ENCODE measurements around the gene RAD51B. TPM values are rescaled to one million over a fixed set of nuclear protein-coding genes. Genes with fewer than 3 reads are reported as not detected.

The RAD51B gene
- total RNA-seq, 2 donors from 2014 or later: 13.7 to 15.1 TPM

DNA sequence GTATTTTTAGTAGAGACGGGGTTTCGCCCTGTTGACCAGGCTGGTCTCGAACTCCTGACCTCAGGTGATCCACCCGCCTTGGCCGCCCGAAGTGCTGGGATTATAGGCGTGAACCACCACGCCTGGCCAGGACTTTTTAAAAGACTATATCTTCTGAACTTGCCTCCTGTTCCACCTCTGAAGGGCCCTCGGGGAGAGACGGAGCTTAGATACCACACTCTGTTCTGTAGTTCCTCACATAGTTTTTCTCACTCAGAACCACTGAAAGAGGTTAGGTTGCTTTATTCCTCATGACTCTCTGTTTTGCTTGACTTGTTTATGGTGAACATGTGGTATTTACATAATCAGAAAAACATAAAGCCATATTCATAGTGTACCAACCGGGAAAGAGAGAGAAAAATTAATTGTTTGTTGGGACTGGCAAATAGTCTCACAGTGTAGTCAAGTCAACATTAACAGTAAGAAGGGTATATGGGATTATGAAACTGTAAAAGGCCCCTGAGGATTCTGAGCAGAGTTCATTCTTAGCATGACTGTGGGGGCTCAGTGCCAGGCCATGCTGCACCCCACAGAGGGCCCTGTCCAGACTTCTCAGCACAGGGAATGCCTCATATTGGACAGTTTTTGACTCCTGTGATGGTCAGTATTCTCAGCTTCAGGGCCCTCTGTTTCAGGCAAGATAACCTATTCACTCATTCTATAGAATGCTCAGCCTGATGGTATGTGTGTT is 631.0 kb downstream of the RAD51B start:
- DNase-seq (ENCODE audit: low spot score): no peak
- intact Hi-C loops (cut with DNase I): loop anchor here in 1 of 2 donors (5.0 kb wide), 1 partner anchor 33 kb away; no protein-coding TSS in a partner anchor

DNA sequence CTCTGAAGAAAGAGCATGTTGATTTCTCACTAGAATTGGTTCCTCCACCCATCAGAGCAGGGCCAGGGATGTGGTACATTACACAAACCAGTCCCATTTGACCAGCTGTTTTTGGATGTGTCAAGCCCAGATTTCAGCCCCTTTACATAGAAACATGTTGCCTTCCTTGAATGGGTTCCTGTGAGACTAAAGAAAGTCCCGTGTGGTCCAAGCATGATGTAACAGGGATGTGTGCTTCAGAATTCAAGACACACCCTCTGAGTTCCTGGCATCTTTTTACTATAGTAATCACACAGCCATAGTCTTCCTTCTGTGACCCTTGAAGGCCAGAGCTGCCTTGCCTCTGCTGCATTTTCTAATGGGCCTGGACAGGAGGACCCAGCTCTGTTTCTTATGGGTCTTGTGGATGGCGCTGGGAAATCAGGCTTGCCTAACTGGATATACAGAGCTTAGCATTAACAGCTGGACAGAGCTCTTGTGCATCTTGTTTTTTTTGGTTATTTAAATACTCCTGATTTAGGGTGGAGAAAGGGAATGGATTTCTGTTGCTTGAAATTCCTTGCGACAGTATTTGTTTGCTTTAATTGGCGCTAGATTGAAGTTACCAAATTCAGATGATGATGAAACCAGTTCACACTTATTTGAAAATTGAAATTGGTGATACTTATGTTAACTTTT is 632.3 kb downstream of the RAD51B start:
- intact Hi-C loops (cut with DNase I): loop anchor here in 1 of 2 donors (5.0 kb wide), 1 partner anchor 35 kb away; no protein-coding TSS in a partner anchor
- DNase-seq (ENCODE audit: low spot score): no peak

DNA sequence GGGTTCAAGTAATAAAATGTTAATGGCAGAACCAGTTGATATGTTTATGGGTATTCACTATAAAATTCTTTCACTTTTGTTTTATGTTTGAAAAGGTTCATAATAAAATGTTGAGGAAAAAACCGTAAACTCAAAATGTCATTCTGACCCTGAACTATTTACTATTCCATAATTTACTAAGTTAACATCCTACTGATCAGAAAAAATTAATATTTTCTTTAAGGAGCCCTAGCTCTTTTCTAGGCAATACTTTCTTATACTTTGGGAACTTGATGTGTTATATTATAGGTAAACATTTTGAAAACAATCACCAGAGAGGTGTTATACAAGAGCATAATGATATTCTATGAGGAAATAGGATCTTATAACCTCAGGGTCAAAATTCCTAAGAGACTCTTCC is 638.7 kb downstream of the RAD51B start:
- DNase-seq (ENCODE audit: low spot score): no peak
- intact Hi-C loops (cut with DNase I): no loop called here

DNA sequence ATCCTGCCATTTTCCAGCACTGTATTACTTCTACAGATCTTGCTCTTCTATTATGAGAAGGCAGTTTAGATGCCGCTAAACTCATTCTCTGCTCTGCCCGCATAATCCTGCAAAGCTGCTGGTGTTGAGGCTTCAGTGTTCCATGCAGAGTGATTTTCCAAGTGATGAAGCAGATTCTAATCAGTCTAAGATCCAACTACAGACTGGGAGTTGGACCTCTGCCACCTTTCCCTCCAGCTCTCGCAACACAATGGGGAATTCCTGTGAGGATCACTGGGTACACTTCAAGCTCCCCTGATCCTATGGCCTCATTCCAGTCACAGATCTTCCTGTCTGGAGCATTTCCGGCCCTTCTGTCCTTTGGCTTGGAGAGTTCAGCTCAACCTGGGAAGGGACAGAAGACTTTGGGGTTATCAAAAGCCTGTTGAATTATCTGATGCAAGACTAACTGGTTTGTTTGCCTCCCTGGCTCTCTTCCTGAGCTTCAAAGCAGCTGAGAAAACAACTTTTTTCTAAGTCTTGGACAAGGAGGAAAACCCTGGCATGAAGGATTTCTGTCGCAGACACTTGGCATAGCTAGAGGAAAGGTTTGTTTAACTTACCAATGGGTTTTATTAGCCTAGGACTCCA is 639.4 kb downstream of the RAD51B start:
- intact Hi-C loops (cut with DNase I): no loop called here
- peak; percentile 80 for DNase-seq (ENCODE audit: low spot score)

DNA sequence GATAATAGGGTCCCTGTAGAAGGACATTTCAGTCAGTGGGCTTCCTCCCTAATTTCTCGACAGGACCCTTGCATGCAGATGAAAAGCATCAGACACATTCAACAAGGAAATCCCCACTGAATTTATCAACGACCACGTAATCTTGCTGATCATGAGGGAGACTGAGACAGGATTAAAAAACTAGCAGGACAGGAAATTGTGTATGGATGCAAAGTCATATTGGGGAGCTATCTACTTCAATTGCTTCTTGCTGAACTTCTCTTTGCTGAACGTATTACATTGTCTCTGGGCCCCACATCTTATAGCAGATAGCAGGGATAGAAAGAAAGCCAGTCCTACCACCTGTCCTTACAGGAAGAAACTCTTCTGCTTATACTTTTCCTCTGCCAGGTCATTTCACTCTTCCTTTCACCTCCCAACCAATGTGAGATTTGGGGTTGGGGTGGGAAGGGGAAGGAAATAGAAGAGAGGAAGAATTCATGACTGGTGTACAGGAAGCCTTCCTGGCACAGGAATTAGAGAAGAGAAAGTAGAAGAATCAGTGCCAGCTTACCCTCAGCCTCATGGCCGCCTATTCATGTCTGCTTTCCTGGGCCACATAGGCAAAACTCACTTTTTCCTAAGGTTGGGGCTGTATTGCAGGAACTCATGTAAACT is 640.0 kb downstream of the RAD51B start:
- intact Hi-C loops (cut with DNase I): loop anchor here (10.0 kb wide), 1 partner anchor 65 kb away; no protein-coding TSS in a partner anchor
- DNase-seq (ENCODE audit: low spot score): no peak

DNA sequence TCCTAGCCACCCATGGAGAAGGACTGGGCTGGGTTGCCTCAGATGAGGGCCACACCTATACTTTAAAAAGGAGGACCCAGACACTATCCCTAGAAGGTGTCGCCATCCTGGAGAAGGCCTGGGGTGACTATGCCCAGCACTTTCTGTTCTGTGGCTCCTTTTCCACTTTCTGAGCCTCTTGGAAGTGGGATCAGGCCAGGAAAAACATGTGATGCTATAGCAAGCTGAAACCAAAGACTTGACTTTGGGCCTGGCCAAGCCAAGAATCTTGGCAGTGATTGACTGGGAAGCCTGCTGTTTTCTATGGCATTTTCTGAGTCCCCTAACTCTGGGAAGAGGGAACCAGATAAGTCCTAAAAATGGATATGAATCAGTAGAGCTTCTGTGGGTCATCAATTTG is 641.0 kb downstream of the RAD51B start:
- intact Hi-C loops (cut with DNase I): loop anchor here (10.0 kb wide), 1 partner anchor 66 kb away; no protein-coding TSS in a partner anchor

DNA sequence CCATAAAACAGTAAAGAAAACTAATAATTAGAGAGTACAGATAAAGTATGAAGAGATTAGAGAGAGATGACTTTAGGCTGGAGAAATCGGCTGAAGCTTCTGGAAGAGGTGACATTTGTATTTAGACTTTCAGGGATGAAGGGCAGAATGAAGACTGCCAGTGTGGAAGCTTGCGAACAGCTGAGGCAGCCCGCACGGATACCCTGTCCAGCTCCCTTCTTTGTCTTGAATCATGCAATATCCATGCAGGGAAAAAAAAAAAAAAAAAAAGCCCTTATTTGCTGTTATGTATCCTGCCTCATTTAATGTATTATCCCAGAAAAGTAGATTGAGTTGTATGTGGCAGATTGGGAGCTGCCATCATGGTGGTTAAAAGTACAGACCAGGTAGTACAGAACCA is 641.5 kb downstream of the RAD51B start:
- DNase-seq (ENCODE audit: low spot score): no peak
- intact Hi-C loops (cut with DNase I): loop anchor here (10.0 kb wide), 1 partner anchor 66 kb away; no protein-coding TSS in a partner anchor

More for the DNA sequence above, 641.0 kb downstream of the RAD51B start:
- DNase-seq (ENCODE audit: low spot score): peak; percentile 79

DNA sequence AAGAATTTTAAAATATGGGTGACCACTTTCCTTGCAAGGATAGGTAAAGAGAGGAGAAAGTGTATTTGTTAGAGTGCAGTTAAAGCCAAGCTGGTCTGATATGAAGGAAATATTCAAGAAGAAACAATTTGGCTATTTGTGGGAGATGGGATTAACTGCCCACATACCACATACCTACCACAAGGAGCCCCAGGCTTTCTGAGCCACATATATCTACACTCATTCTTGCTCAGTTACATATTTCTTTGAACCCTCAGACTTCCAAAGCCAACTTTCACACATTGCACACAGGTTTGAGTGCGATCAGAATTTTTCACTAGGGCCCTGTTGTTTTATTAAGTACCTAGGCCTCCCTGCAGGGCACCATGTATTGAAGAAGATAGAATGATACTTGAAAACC is 643.1 kb downstream of the RAD51B start:
- no peak for DNase-seq (ENCODE audit: low spot score)
- intact Hi-C loops (cut with DNase I): loop anchor here (10.0 kb wide), 1 partner anchor 68 kb away; no protein-coding TSS in a partner anchor

DNA sequence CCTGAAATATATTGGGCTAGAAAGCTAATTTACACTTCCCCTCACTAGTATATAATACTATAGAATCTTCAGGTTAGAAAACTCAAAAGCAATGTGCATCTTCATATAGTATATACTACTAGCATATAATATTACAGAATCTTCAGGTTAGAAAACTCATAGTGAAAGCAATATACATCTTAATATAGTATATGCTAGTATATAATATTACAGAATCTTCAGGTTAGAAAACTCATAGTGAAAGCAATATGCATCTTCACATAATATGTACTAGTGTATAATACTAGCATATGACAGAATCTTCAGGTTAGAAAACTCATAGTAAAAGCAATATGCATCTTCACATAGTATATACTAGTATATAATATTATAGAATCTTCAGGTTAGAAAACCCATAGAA is 643.7 kb downstream of the RAD51B start:
- no peak for DNase-seq (ENCODE audit: low spot score)
- intact Hi-C loops (cut with DNase I): loop anchor here (10.0 kb wide), 1 partner anchor 68 kb away; no protein-coding TSS in a partner anchor

DNA sequence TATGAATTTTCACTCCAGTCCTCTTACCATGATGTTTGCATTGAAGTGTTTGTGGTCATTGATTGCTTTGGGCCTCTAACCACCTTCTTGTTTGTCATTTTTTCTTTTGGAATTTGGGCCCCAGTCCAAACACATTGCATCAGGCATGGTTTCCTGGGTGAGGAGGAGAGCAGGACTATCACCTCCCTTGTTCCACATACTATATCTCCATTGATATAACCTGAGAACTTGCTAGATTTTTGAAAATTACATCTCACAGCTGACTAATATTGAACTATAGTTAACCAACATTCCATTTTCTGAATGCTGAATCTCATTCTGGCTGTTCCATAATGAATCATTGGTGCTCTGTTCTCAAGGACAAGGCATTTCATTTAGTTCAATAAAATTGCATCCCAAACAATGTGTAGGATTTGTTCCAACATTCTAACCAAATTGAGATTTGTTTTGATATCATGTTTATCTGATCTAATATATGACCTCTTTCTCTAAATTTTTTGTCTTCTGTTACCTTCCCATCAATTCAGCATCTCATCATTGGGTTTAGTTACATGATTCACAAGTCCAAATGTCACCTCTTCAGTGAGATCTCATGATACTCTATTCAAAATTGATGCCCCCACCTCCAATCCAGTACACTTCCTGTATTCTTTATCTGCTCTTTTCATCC is 644.3 kb downstream of the RAD51B start:
- DNase-seq (ENCODE audit: low spot score): no peak
- intact Hi-C loops (cut with DNase I): loop anchor here (10.0 kb wide), 1 partner anchor 69 kb away; no protein-coding TSS in a partner anchor

DNA sequence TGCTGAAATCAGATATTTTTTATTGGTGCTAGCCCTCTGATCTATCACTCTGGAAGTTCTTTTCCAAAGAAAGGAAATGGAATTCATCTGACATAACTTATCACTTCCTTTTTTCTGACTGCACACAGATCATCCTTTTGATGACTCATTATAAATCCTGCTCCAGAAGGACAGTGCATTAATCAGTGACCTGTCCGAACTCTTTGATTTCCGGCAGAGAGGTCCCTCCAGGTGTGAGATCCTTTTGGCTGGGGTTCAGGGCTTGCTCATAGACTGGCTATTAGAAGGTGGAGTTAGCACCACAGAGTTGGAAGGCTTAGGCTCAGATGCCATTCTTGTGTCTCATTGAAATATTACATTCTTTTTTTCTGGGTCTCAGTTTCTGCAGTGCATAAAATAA is 645.1 kb downstream of the RAD51B start:
- DNase-seq (ENCODE audit: low spot score): no peak
- intact Hi-C loops (cut with DNase I): loop anchor here (10.0 kb wide), 1 partner anchor 70 kb away; no protein-coding TSS in a partner anchor

DNA sequence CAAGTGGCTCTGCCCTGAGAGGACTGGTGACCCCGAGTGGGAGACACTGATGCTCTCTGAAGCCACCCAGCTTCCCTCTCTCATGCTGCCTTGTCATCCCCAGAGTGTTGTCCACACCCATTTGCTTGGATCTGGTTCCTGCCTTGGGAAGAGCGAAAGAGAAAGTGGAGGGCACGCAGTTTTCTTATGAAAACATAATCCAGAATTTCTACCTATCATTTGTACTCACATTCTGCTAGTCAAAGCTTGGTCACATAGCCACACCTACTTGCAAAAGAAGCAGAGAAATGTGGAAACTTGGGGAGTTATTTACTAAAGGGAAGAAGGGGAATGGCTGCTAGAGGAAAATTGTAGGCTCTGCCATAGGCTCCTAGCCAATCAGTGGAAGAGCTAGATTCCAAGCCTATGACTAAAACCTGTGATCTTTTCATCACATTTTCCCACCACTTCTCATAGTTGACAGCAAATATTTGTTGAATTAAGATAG is 647.0 kb downstream of the RAD51B start:
- intact Hi-C loops (cut with DNase I): loop anchor here (10.0 kb wide), 1 partner anchor 72 kb away; no protein-coding TSS in a partner anchor
- no peak for DNase-seq (ENCODE audit: low spot score)

DNA sequence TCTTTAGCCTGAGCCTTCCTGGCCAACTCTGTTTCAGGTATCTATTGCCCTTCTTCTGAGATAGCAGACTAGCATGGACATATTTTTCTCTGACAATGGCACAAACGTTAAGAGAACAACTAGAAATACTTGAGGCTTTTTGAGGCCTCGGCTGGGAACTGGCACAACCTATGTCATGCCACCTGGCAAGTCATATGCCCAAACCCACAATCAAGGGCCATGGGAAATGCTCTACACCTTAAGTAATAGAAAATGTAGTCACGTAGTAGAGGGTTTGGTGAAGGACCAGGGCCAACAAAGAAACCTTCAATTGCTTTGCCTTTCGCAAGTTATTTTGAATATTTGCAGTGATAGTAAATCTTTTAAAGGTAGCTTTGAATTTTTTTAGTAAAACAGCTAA is 647.8 kb downstream of the RAD51B start:
- no peak for DNase-seq (ENCODE audit: low spot score)
- intact Hi-C loops (cut with DNase I): loop anchor here (10.0 kb wide), 1 partner anchor 73 kb away; no protein-coding TSS in a partner anchor

DNA sequence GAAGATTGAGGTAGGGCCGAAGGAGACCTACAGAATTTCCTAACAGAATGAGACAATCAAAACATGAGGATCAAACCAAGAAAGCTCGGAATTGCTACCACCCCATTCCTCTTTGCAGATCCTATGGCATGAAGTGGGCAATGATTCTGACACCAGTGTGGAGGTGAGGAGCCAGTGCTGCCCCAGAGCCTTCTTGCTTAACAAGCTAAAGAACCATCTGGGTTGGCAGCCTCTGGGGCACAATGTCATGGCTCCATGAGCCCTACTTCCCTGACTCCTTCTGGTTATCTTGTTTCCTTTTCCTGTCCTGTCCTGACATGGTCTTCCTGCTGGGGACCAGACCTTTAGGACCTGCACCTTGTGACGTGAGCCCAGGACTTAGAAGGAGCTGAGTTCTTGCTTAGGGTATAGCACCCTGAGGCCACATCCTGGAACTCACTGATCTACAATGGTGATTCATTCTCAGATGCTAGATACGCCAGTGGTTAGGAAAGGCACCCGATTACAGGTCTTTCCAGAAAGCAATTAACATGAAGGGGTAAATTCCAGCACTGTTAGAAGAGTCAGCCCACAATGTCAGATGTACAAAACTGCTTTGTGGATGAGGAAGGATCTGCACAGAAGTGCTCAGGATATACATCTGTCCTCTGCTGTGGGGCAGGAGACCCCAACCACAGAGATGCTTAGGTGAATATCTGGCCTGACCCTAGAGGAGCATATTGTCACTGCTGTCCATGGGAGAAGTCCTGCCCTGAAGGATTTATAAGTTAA is 649.0 kb downstream of the RAD51B start:
- intact Hi-C loops (cut with DNase I): loop anchor here (10.0 kb wide), 1 partner anchor 74 kb away; no protein-coding TSS in a partner anchor
- DNase-seq (ENCODE audit: low spot score): no peak

DNA sequence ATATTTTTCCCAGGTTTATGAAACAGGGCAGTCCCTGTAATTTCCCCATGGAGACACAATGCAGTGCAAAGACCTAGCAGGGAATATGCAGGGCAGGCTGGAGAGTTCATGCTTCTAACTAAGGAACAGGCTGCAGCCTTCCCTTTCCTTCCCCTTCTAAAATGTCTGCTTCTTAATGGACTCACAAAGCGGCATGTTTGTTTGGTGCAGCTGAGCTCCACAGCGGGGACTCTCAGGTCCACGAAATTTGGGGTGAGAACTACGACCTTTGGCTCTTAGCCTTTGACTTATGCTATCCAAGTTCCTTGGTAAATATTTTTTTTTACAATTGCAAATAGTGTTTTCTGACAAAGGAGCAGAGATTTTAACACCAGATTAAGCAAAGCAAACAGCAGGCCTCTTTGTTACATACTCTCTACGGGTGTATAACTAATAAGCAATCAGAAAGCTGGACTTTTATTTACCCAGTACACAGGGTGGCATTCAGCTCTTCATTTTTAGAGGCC is 649.7 kb downstream of the RAD51B start:
- no peak for DNase-seq (ENCODE audit: low spot score)
- intact Hi-C loops (cut with DNase I): loop anchor here (10.0 kb wide), 1 partner anchor 74 kb away; no protein-coding TSS in a partner anchor

DNA sequence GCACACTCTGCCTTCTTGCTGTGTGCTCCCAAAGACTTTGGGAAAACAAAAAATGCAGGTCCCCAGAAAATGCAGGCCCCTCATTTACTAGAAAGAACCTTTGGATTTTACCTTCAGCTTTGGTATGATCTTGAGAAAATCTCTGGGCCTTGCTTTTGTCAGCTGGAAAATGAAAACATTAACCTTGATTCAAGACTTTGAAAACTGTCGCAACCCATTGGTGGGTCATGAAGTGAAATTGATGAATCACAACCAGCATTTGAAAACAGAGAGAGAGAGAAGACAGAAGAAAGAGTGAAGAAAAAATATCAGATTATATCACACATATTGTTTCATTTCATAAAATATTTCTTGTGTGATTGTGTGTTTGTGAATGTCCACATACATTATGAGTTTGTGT is 650.8 kb downstream of the RAD51B start:
- no peak for DNase-seq (ENCODE audit: low spot score)
- intact Hi-C loops (cut with DNase I): no loop called here
